NCI-H1930 (cell line): ENCODE measurements around the gene SIGLECL1.

ENCODE experiments used
- DNase-seq, 2 experiments: peaks; one replicate each; lab custom pipeline; 2025; lab: John Stamatoyannopoulos, UW

SIGLECL1 gene

GRCh38 chr19:51252306-51253079, 1.6 kb downstream of the SIGLECL1 start:
- DNase-seq, result no peak

GRCh38 chr19:51253088-51253806, 2.4 kb downstream of the SIGLECL1 start:
- no peak for DNase-seq

- DNase-seq, result no peak
Measured at GRCh38 chr19:51256155-51256625, 5.3 kb downstream of the SIGLECL1 start.

- no peak for DNase-seq
Measured at GRCh38 chr19:51257471-51257870, 6.6 kb downstream of the SIGLECL1 start.

DNA sequence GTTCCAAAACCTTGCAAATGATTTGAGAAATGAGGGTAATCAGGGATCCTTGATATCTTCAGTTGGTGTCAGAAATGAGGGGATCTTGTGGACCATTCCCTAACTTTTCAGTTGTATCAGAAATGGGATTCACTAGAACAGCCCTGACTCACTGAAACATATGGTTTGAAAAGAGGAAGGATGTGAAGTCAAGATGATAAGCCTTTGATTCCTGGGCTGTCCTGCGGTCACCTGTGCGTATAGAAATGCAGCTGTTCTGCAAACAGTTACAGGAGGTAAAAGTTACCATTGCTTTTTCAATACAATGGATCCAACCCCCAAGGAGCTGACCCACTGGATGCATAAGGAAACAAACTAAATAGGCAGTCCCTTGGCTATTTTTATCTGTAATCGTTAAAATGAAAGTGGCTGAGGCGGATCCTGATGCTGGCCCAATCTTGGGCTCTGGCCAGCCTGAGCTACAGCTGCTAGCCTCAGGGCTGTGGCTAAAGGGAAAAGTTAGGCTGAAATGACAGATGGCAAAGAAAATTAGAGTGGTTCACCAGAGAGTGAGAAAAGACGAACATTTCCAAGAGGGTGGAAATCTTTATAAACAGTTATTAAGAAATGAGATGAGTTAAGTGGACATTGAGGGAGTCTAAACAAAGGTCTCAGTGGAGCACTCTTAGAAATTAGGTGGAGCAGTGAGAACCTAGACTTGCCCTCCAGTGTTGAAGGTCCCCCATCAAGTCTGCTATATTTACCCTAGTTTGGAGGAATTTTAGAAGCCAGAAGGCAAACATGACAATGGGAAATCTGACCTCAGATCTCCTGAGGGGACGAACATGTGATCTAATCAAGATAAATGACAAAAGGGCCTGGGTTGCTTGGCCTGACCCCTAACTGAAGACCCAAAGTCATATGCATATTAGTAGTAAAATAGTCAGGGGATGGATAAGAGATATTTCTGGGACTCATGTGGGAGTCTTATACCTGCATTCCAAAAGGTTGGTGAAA, 7.6 kb downstream of the SIGLECL1 start:
- DNase-seq, result no peak

GRCh38 chr19:51259348-51260245, 8.7 kb downstream of the SIGLECL1 start:
- peak in 1 of 2 experiments; percentile 41 for DNase-seq

GRCh38 chr19:51263808-51264207, 12.9 kb downstream of the SIGLECL1 start:
- no peak for DNase-seq

GRCh38 chr19:51271067-51271466, 20.2 kb downstream of the SIGLECL1 start:
- peak; percentile 93 to 98 for DNase-seq

GRCh38 chr19:51272183-51272810, 21.4 kb downstream of the SIGLECL1 start:
- DNase-seq, result no peak

DNA sequence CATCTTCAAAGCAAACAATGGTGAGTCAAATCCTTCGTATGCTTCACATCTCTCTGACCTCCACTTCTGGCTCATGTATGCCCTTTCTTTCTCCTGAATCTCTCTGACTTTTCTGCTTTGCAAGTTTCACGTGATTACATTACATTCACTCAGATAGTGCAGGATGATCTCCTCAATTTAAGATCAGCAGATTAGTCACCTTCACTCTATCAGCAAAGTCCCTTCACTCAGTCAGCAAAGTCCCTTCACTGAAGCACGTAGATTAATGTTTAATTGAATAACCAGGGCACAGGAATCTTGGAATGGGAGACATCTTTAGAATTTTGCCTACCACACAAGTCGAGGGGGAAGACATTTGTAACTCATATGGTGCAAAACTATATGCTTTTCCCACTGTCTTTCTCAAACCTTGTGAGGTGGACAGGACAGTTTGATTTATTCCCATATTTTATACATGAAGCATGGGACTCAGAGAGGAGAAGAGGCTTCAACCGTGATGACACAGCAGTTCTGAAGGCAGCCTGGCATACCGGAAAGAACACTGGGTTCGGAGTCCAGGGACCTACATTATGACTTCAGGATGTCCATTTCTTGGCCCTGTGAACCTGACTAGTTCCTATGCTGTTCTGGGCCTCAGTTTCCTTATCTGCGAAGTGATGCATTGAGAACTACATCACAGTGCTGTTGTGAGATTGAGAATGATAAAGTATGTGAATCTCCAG, 23.3 kb downstream of the SIGLECL1 start:
- DNase-seq, result no peak

DNA sequence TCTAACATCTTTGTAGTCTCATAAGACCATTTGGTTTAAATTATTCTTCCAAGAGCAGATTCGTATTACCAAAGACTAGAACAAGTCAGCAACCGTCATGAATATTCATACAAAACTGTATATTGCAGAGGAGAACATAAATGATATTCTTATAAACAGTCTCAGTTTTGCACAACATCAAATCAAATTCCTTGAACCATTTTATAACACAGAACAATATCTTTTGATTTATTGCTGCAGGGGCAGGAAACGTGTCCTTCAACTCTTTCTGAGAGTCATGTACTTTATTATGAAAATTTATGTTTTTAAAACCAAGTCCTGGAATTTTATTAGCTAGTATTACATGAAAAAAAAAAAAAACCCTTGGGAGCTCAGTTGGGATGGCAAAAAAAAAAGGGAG, 26.2 kb downstream of the SIGLECL1 start:
- DNase-seq, result no peak

GRCh38 chr19:51282335-51282734, 31.5 kb downstream of the SIGLECL1 start:
- no peak for DNase-seq

- DNase-seq, result no peak
Measured at GRCh38 chr19:51285682-51286081, 34.8 kb downstream of the SIGLECL1 start.

DNA sequence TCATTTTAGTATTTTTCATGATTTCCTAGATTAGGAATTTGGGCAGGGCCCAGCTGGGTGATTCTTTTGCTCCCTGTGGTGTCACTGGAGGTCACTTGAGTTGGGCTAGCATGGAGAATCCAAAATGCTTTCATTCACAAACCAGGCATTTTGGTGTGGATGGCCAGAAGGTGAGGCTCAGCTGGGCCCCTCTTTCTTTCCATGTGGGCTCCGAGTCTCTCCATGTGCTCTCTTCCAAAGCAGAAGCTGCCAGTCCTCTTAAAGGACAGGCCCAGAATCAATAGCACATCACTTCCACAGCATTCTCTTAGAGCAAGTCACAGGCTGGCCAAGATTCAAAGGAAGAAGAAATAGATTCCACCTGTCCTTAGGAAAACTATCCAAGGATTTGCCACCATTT, 38.8 kb downstream of the SIGLECL1 start:
- DNase-seq, result no peak

DNA sequence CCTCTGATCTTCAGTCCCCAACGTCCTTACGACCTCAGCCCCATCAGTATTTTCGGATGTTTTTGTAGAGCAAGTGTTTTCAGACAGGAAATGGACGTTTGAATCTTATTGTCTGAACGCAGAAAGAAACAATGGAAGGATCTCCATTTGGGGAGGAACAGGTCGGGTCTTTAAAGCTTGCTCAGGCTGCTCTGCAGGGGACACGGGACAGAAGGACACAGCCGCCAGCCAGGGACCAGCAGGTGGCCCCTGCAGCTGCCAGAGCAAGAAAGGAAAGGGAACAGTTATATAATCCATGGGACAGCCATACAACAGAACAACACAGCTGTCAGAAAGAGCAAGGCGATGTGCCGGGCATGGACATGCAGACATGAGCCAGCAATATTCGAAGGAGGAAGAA, 42.1 kb downstream of the SIGLECL1 start:
- no peak for DNase-seq

DNA sequence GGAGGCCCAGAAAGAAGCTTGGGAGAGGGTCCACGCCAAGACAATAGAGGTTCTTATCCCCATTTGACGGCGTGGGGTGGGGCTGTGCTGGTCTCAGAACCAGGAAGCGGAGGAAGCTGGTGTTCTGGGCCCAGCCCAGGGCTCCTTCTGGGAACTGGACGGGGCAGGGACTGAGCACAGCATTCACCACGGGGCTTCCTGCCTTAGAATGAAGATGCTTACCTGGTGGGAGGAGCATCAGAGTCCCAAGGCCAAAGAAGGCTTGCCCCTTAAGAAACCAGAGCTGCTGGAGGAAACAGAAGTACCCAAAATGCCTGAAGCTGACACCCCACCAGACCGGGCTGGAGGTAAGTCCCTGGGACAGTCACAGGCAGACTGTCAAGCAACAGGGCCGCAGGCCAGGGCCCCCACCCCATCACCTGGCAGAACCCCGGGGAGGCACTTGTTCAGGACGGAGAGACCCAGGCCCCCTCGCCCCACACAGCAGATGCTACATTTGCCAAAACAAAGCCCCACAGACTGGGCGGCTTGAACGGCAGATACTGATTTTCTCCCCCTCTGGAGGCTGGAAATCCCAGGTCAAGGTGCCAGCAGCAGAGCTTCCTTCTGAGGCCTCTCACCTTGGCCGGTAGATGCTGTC, 42.8 kb downstream of the SIGLECL1 start:
- DNase-seq, result no peak

- no peak for DNase-seq
Measured at GRCh38 chr19:51294211-51294976, 43.5 kb downstream of the SIGLECL1 start.

GRCh38 chr19:51294977-51295375, 44.1 kb downstream of the SIGLECL1 start:
- DNase-seq, result no peak
